ENCODE measurements around the gene NELL2.

- TF ChIP-seq CTCF (IDR thresholded peaks at IDR 0.05; ENCODE audit: low read depth, low read length, poor library complexity, severe bottlenecking) (no peak), EZH2phosphoT487 (IDR thresholded peaks at IDR 0.05; ENCODE audit: borderline replicate concordance, low read length) (no peak)
Measured at GRCh38 chr12:44649693-44650092, 226.4 kb downstream of the NELL2 start.

All from DOHH2 (cell line).